ENCODE measurements around the gene F3. TPM values are rescaled to one million over a fixed set of nuclear protein-coding genes. Genes with fewer than 3 reads are reported as not detected.

F3 gene
- total and polyA plus RNA-seq, 9 of the 15 experiments (the other 6 are each of a cell fraction or from before 2014, with no cell fraction given): 0.24 to 0.28 TPM; not detected in 7

DNA sequence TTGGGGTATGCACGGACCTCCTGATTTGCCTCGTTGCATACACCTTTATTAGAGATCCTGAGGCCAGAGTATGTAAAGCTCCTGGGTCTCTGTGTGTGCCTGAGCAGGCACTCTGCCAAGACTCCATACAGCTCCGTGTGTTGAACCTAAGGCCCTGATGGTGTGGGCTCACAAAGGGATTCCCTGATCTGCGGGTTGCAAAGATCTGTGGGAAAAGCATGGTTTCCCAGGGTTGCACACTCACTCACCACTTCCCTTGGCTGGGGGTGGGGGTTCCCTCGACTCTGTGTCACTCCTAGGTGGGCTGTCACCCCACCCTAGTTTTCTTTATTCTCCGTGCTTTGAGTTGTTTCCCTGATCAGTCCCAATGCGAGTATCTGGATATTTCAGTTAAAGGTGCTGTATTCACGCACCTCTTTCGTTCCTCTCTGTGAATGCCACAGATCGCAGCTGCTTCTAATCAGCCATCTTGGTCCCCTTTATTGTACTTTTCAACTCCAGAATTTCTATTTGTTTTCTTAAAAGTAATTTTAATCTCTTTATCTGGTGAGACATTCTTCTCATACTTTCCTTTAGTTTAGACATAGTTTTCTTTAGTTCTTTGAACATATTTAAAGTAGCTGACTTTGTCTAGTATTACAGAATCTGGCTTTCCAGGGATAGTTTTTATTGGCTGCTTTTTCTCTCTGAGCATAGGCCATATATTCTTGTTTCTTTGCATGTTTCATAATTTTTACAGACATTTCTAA is 39.0 kb upstream of the F3 start:
- CTCF ChIA-PET (ENCODE audit: low intra/inter-chr PET ratio): no interaction called here
- peak overlapping the region in 1 of 2 experiments; percentile 35; a peak in 1 of 4 replicates for H3K9ac ChIP-seq (ENCODE audit: insufficient read depth in 1 of 2, low read depth in 2 of 2, low read length in 2 of 2)
- 17% methylated on average over 9 of the region's 10 CpGs for WGBS (ENCODE audit: insufficient coverage, low coverage, missing lambda C conversion rate)
- H3K4me3 ChIP-seq: no peak overlapping the region
- H3K27me3 ChIP-seq (ENCODE audit: control insufficient read depth in 2 of 2, insufficient read depth in 2 of 2, low read length in 2 of 2): no peaks in the 10 kb centered on the region
- H3K9me3 ChIP-seq (replicated peaks; ENCODE audit: control insufficient read depth, insufficient read depth, low read depth, low read length): no peaks in the 10 kb centered on the region
- H4K20me1 ChIP-seq (replicated peaks; ENCODE audit: control insufficient read depth, insufficient read depth, low read length): no peaks in the 10 kb centered on the region
- ATAC-seq (peak; percentile 23; the same call in 2 of the 3 replicates), DNase-seq (ENCODE audit: extremely low read depth in 1 of 4, low spot score in 3 of 4) (no peak), FAIRE-seq (no peak)
- no peaks in the 10 kb centered on the region for H3K79me2 ChIP-seq (ENCODE audit: control insufficient read depth, insufficient read depth, low read length)
- POLR2A ChIA-PET: no interaction called here
- H3K27ac ChIP-seq (ENCODE audit: extremely low read depth, low read depth, low read length): no peak overlapping the region
- no TSS peak for BruUV-seq (replicated peaks)
- no peaks in the 10 kb centered on the region for H3K36me3 ChIP-seq (ENCODE audit: control insufficient read depth, insufficient read depth, low read length)
- in situ Hi-C loops (cut with MboI): no loop called here
- H2AFZ ChIP-seq (ENCODE audit: low read depth, low read length): peak overlapping the region; percentile 87
- no peaks in the 10 kb centered on the region; a peak in 2 of 5 replicates for H3K4me1 ChIP-seq (replicated peaks in 1 of 2; ENCODE audit: control insufficient read depth in 2 of 2, insufficient read depth in 2 of 2, low read length in 2 of 2)
- intact Hi-C loops (cut with micrococcal nuclease): no loop called here
- TF ChIP-seq NCOA2 (IDR thresholded peaks at IDR 0.05; ENCODE audit: partially characterized antibody in 2 of 2) (no peak), DMBX1 (CRISPR knock-in tag; IDR thresholded peaks at IDR 0.05; ENCODE audit: borderline replicate concordance) (0 out of 2 replicates have a peak, but pooled peaks have one; percentile 17)
- peak overlapping the region; percentile 33 for H3K4me2 ChIP-seq (ENCODE audit: insufficient read depth, low read length)
- no peaks in the 10 kb centered on the region for H3K9me1 ChIP-seq (ENCODE audit: control insufficient read depth, insufficient read depth, low read length)

- Histone ChIP-seq H3K27ac (ENCODE audit: extremely low read depth, low read depth, low read length) (no peak overlapping the region), H3K9me1 (ENCODE audit: control insufficient read depth, insufficient read depth, low read length) (no peaks in the 10 kb centered on the region), H3K4me2 (ENCODE audit: insufficient read depth, low read length) (peak overlapping the region; percentile 33; the same call in 1 of the 2 replicates), H3K27me3 (ENCODE audit: control insufficient read depth in 2 of 2, insufficient read depth in 2 of 2, low read length in 2 of 2) (no peaks in the 10 kb centered on the region), H3K4me1 (replicated peaks in 1 of 2; ENCODE audit: control insufficient read depth in 2 of 2, insufficient read depth in 2 of 2, low read length in 2 of 2) (no peaks in the 10 kb centered on the region; a peak in 2 of 5 replicates), H3K4me3 (no peak overlapping the region), H4K20me1 (replicated peaks; ENCODE audit: control insufficient read depth, insufficient read depth, low read length) (no peaks in the 10 kb centered on the region), H3K9me3 (replicated peaks; ENCODE audit: control insufficient read depth, insufficient read depth, low read depth, low read length) (no peaks in the 10 kb centered on the region), H3K9ac (ENCODE audit: insufficient read depth in 1 of 2, low read depth in 2 of 2, low read length in 2 of 2) (peak overlapping the region in 1 of 2 experiments; percentile 35; a peak in 1 of 4 replicates), H3K36me3 (ENCODE audit: control insufficient read depth, insufficient read depth, low read length) (no peaks in the 10 kb centered on the region), H2AFZ (ENCODE audit: low read depth, low read length) (peak overlapping the region; percentile 87), H3K79me2 (ENCODE audit: control insufficient read depth, insufficient read depth, low read length) (no peaks in the 10 kb centered on the region)
- 6% methylated on average over 2 of the region's 2 CpGs for WGBS (ENCODE audit: insufficient coverage, low coverage, missing lambda C conversion rate)
- POLR2A ChIA-PET: no interaction called here
- CTCF ChIA-PET (ENCODE audit: low intra/inter-chr PET ratio): no interaction called here
- in situ Hi-C loops (cut with MboI): no loop called here
- ATAC-seq: peak; percentile 75
- BruUV-seq (replicated peaks): no TSS peak
- intact Hi-C loops (cut with micrococcal nuclease): no loop called here
- peak; percentile 22 to 31 (median 24) for DNase-seq (ENCODE audit: extremely low read depth in 1 of 4, low spot score in 3 of 4)
- peak; percentile 66 for FAIRE-seq
- TF ChIP-seq HNRNPL (IDR thresholded peaks at IDR 0.05; ENCODE audit: low read depth, low read length): no peak
- no peak for TF ChIP-seq ZNF212 (CRISPR knock-in tag; IDR thresholded peaks at IDR 0.05)
- no peak for TF ChIP-seq BCL6 (CRISPR knock-in tag; IDR thresholded peaks at IDR 0.05)
- peak; percentile 50 for TF ChIP-seq FOSL1 (tag; conservative IDR thresholded peaks at IDR 0.05)
- peak; percentile 85 for TF ChIP-seq ZNF316 (IDR thresholded peaks at IDR 0.05)
- no peak for TF ChIP-seq TAF1 (IDR thresholded peaks at IDR 0.05; ENCODE audit: control insufficient read depth, extremely low read depth, insufficient read depth, low read length, severe bottlenecking)
- TF ChIP-seq CHAMP1 (IDR thresholded peaks at IDR 0.05): no peak
- TF ChIP-seq ZNF23 (CRISPR knock-in tag; IDR thresholded peaks at IDR 0.05): no peak
- TF ChIP-seq KLF16 (IDR thresholded peaks at IDR 0.05): no peak
- TF ChIP-seq ZNF124 (CRISPR knock-in tag; IDR thresholded peaks at IDR 0.05): no peak
- no peak for TF ChIP-seq CCAR2 (IDR thresholded peaks at IDR 0.05; ENCODE audit: low read depth, low read length)
- TF ChIP-seq PHTF2 (CRISPR knock-in tag; IDR thresholded peaks at IDR 0.05): no peak
- no peak for TF ChIP-seq DACH1 (IDR thresholded peaks at IDR 0.05; ENCODE audit: partially characterized antibody)
- no peak for TF ChIP-seq CAMTA2 (CRISPR knock-in tag; conservative IDR thresholded peaks at IDR 0.05)
Measured at GRCh38 chr1:94579876-94580294, 38.3 kb upstream of the F3 start.

Data from K562 (cell line).